Measurements from ENCODE around the gene CCDC194. TPM values are rescaled to one million over a fixed set of nuclear protein-coding genes. Genes with fewer than 3 reads are reported as not detected.

CCDC194 gene
- polyA plus RNA-seq, 1 donor from 2014 or later: not detected

- H3K27me3 ChIP-seq (ENCODE audit: insufficient read depth, low read depth, low read length): no peaks in the 10 kb centered on the region
- no peaks in the 10 kb centered on the region for H3K9me2 ChIP-seq (ENCODE audit: insufficient read depth, low read length)
- H2AFZ ChIP-seq (ENCODE audit: low read depth, low read length): no peak overlapping the region
- no peaks in the 10 kb centered on the region for H3K9me3 ChIP-seq (ENCODE audit: low read length)
- H3K36me3 ChIP-seq (ENCODE audit: insufficient read depth, low read length): no peaks in the 10 kb centered on the region
- H3K4me3 ChIP-seq (ENCODE audit: low read length): no peak overlapping the region
- no peaks in the 10 kb centered on the region for H3K79me2 ChIP-seq (replicated peaks; ENCODE audit: insufficient read depth, low read length)
- no peaks in the 10 kb centered on the region for H4K20me1 ChIP-seq (ENCODE audit: insufficient read depth)
- no peak for TF ChIP-seq REST (IDR thresholded peaks at IDR 0.05; ENCODE audit: borderline replicate concordance)
- TF ChIP-seq TAF1 (IDR thresholded peaks at IDR 0.05; ENCODE audit: low read depth): no peak
- no peak for TF ChIP-seq SMC3 (conservative IDR thresholded peaks at IDR 0.05; ENCODE audit: poor library complexity)
- no peak for TF ChIP-seq MXI1 (conservative IDR thresholded peaks at IDR 0.05; ENCODE audit: poor library complexity, severe bottlenecking)
- TF ChIP-seq EZH2 (IDR thresholded peaks at IDR 0.05; ENCODE audit: borderline replicate concordance, insufficient read depth, low read length, poor library complexity, severe bottlenecking): no peak
- TF ChIP-seq CTCF (IDR thresholded peaks at IDR 0.05; ENCODE audit: poor library complexity, severe bottlenecking): no peak
- TF ChIP-seq EP300 (conservative IDR thresholded peaks at IDR 0.05; ENCODE audit: poor library complexity, severe bottlenecking): no peak
- TF ChIP-seq POLR2AphosphoS5 (IDR thresholded peaks at IDR 0.05): no peak
- no peak for TF ChIP-seq RAD21 (conservative IDR thresholded peaks at IDR 0.05)
- H3K27ac ChIP-seq (ENCODE audit: low read length): no peak overlapping the region
- H3K4me2 ChIP-seq (ENCODE audit: low read length): no peak overlapping the region
- H3K9ac ChIP-seq (ENCODE audit: low read length): no peak overlapping the region
- H3F3A ChIP-seq (ENCODE audit: insufficient read depth, low read length, poor library complexity, severe bottlenecking): no peaks in the 10 kb centered on the region
Observed at GRCh38 chr19:17429641-17430113, 35.7 kb upstream of the CCDC194 start.

GRCh38 chr19:17424743-17425365 lies 30.9 kb upstream of the CCDC194 start:
- Histone ChIP-seq H2AFZ (ENCODE audit: low read depth, low read length) (no peak overlapping the region), H3K4me2 (ENCODE audit: low read length) (no peak overlapping the region)
- TF ChIP-seq RAD21 (conservative IDR thresholded peaks at IDR 0.05): peak; percentile 31
- peak; percentile 44 for TF ChIP-seq CTCF (IDR thresholded peaks at IDR 0.05; ENCODE audit: poor library complexity, severe bottlenecking)
- no peak for TF ChIP-seq EZH2 (IDR thresholded peaks at IDR 0.05; ENCODE audit: borderline replicate concordance, insufficient read depth, low read length, poor library complexity, severe bottlenecking)
- peak; percentile 16 for TF ChIP-seq SMC3 (conservative IDR thresholded peaks at IDR 0.05; ENCODE audit: poor library complexity)

More at GRCh38 chr19:17424743-17425365, 30.9 kb upstream of the CCDC194 start:
- Histone ChIP-seq H3K27ac (ENCODE audit: low read length) (no peak overlapping the region), H3K9ac (ENCODE audit: low read length) (no peak overlapping the region), H4K20me1 (ENCODE audit: insufficient read depth) (no peaks in the 10 kb centered on the region), H3F3A (ENCODE audit: insufficient read depth, low read length, poor library complexity, severe bottlenecking) (no peaks in the 10 kb centered on the region), H3K9me2 (ENCODE audit: insufficient read depth, low read length) (no peaks in the 10 kb centered on the region), H3K36me3 (ENCODE audit: insufficient read depth, low read length) (no peaks in the 10 kb centered on the region), H3K27me3 (ENCODE audit: insufficient read depth, low read depth, low read length) (no peaks in the 10 kb centered on the region), H3K79me2 (replicated peaks; ENCODE audit: insufficient read depth, low read length) (no peaks in the 10 kb centered on the region), H3K4me3 (ENCODE audit: low read length) (no peak overlapping the region), H3K9me3 (ENCODE audit: low read length) (no peaks in the 10 kb centered on the region)
